PC-3 (cell line): ENCODE data around the gene RAI2. TPM values are rescaled to one million over a fixed set of nuclear protein-coding genes. Genes with fewer than 3 reads are reported as not detected.

Experiments used
- ATAC-seq: fragments of 200-7000 bp; cut with Tn5 transposase; 2 replicates; pipeline ENCODE4 v1.9.1; 2020; ENCODE audit warnings: mild to moderate bottlenecking, moderate library complexity
- BruUV-seq: library from RNA; stranded (reverse); fragments of 400-500 nt; replicated peaks from 2 replicates; lab custom pipeline; 2021; lab: Mats Ljungman, UMichigan
- CTCF ChIA-PET: fragments of 300-600 bp; sonication (Branson Sonifier 250); formaldehyde crosslinking; loops from one replicate; lab custom pipeline; 2022; ENCODE audit warnings: antibody characterized with exemption; lab: Charles Lee
- POLR2A ChIA-PET: fragments of 300-600 bp; sonication (Branson Sonifier 250); formaldehyde crosslinking; loops from one replicate; lab custom pipeline; 2022; ENCODE audit warnings: antibody characterized with exemption; ENCODE audit not compliant: unreplicated experiment; lab: Charles Lee
- DNase-seq: peaks from one replicate; pipeline ENCODE4 v3.0.0-alpha.2; 2015
- H2AFZ ChIP-seq: fragments of 300-600 bp; sonication (generic); 2 replicates; pipeline ENCODE4 v1.6.0; 2016; ENCODE audit warnings: antibody characterized with exemption, low read length
- H3F3A ChIP-seq: fragments of 300-600 bp; sonication (generic); one replicate; pipeline ENCODE4 v1.6.0; 2017; ENCODE audit warnings: antibody characterized with exemption, low read length, control low read depth, mild to moderate bottlenecking; ENCODE audit not compliant: unreplicated experiment
- H3K27ac ChIP-seq: fragments of 300-600 bp; sonication (generic); 2 replicates; pipeline ENCODE4 v1.5.1; 2016; ENCODE audit warnings: mild to moderate bottlenecking, low read length
- H3K27me3 ChIP-seq: fragments of 300-600 bp; sonication (generic); 2 replicates; pipeline ENCODE4 v1.6.1; 2016; ENCODE audit warnings: low read length, mixed read lengths
- H3K36me3 ChIP-seq: fragments of 300-600 bp; sonication (generic); 2 replicates; pipeline ENCODE4 v1.6.1; 2016; ENCODE audit warnings: low read depth, mixed run types, low read length, mixed read lengths
- H3K4me1 ChIP-seq: fragments of 300-600 bp; sonication (generic); 2 replicates; pipeline ENCODE4 v1.5.1; 2016; ENCODE audit warnings: low read length; ENCODE audit not compliant: insufficient read depth
- H3K4me2 ChIP-seq: fragments of 300-600 bp; sonication (generic); 2 replicates; pipeline ENCODE4 v1.6.0; 2016; ENCODE audit warnings: low read length
- H3K4me3 ChIP-seq: fragments of 300-600 bp; sonication (generic); 2 replicates; pipeline ENCODE4 v1.5.1; 2016; ENCODE audit warnings: mild to moderate bottlenecking, low read length, mixed read lengths
- H3K79me2 ChIP-seq: fragments of 300-600 bp; sonication (generic); 2 replicates; pipeline ENCODE4 v1.6.1; 2017; ENCODE audit warnings: low read length, mixed read lengths
- H3K9ac ChIP-seq: fragments of 300-600 bp; sonication (generic); 2 replicates; pipeline ENCODE4 v1.6.0; 2016; ENCODE audit warnings: mild to moderate bottlenecking, low read length
- H3K9me2 ChIP-seq: fragments of 300-600 bp; sonication (generic); replicated peaks from 2 replicates; pipeline ENCODE4 v1.6.1; 2016; ENCODE audit warnings: mixed run types, low read length, mixed read lengths
- H3K9me3 ChIP-seq: fragments of 300-600 bp; sonication (generic); 2 replicates; pipeline ENCODE4 v1.6.1; 2016; ENCODE audit warnings: low read length, mixed read lengths
- H4K20me1 ChIP-seq: fragments of 300-600 bp; sonication (generic); 2 replicates; pipeline ENCODE4 v1.6.1; 2016; ENCODE audit warnings: low read length, mixed read lengths
- CTCF ChIP-seq: fragments of 300-600 bp; sonication (generic); conservative IDR thresholded peaks from 2 replicates; pipeline ENCODE4 v1.5.1; 2017; ENCODE audit warnings: antibody characterized with exemption, low read depth, mild to moderate bottlenecking, low read length
- EZH2 ChIP-seq: fragments of 300-600 bp; sonication (generic); IDR thresholded peaks from one replicate; pipeline ENCODE4 v1.6.1; 2017; ENCODE audit warnings: antibody characterized with exemption, mild to moderate bottlenecking, low read length; ENCODE audit not compliant: unreplicated experiment
- EZH2phosphoT487 ChIP-seq: fragments of 300-600 bp; sonication (generic); IDR thresholded peaks from 2 replicates; pipeline ENCODE4 v1.6.1; 2018; ENCODE audit warnings: mild to moderate bottlenecking, antibody characterized with exemption, low read length, borderline replicate concordance
- intact Hi-C: fragments of 100-400 bp; cut with micrococcal nuclease; formaldehyde crosslinking; loops from 2 replicates; pipeline ENCODE4 v1.9.0; 2023
- total RNA-seq: library from RNA; depleted of rRNA; stranded (reverse); fragments of >200 nt; gene quantifications from 2 replicates; pipeline ENCODE4 v1.2.3, GENCODE V29; 2014

Gene RAI2
- total RNA-seq, 1 experiment from 2014 or later, result 0.66 TPM

GRCh38 chrX:17801431-17801830, 59.7 kb downstream of the RAI2 start:
- H3K79me2 ChIP-seq, result no peaks in the 10 kb centered on the region
- no peaks in the 10 kb centered on the region for H3K4me1 ChIP-seq
- ATAC-seq (no peak), DNase-seq (no peak)
- H3K36me3 ChIP-seq, result no peaks in the 10 kb centered on the region
- no TSS peak for BruUV-seq
- no peak overlapping the region for H3K4me3 ChIP-seq
- no peaks in the 10 kb centered on the region for H3K9me2 ChIP-seq
- intact Hi-C loops, result no loop called here
- no peaks in the 10 kb centered on the region for H3F3A ChIP-seq
- H3K9ac ChIP-seq, result no peak overlapping the region
- ChIA-PET POLR2A (no interaction called here), CTCF (no interaction called here)
- H3K27ac ChIP-seq, result no peak overlapping the region
- H4K20me1 ChIP-seq, result no peaks in the 10 kb centered on the region
- no peaks in the 10 kb centered on the region for H3K9me3 ChIP-seq
- no peak overlapping the region for H2AFZ ChIP-seq
- H3K4me2 ChIP-seq, result no peak overlapping the region
- no peak for TF ChIP-seq CTCF
- no peak for TF ChIP-seq EZH2
- TF ChIP-seq EZH2phosphoT487, result no peak
- H3K27me3 ChIP-seq, result no peaks in the 10 kb centered on the region

GRCh38 chrX:17798921-17799320, 62.2 kb downstream of the RAI2 start:
- ChIA-PET POLR2A (no interaction called here), CTCF (interaction anchor here (0.6 kb wide), 1 partner anchor 579 kb away, joined by 4 read pairs; no protein-coding TSS in a partner anchor)
- ATAC-seq, result no peak

More at GRCh38 chrX:17798921-17799320, 62.2 kb downstream of the RAI2 start:
- Histone ChIP-seq H3K36me3 (no peaks in the 10 kb centered on the region), H3K4me1 (no peaks in the 10 kb centered on the region), H3K9me2 (no peaks in the 10 kb centered on the region), H3K9me3 (no peaks in the 10 kb centered on the region), H2AFZ (no peak overlapping the region), H3K27ac (no peak overlapping the region), H3F3A (no peaks in the 10 kb centered on the region), H3K79me2 (no peaks in the 10 kb centered on the region), H3K4me2 (no peak overlapping the region), H3K27me3 (no peaks in the 10 kb centered on the region), H4K20me1 (no peaks in the 10 kb centered on the region), H3K4me3 (no peak overlapping the region), H3K9ac (no peak overlapping the region)
- DNase-seq, result no peak
- no TSS peak for BruUV-seq
- TF ChIP-seq EZH2phosphoT487 (no peak), CTCF (no peak), EZH2 (no peak)
- intact Hi-C loops, result no loop called here
